GM12878 (cell line): ENCODE results near the gene MCC. TPM values are rescaled to one million over a fixed set of nuclear protein-coding genes. Genes with fewer than 3 reads are reported as not detected.

Experiments
- ATAC-seq: fragments of 200-7000 bp; cut with Tn5 transposase; 3 replicates; pipeline ENCODE4 v1.9.1; 2020; ENCODE audit warnings: mild to moderate bottlenecking, moderate library complexity
- BruUV-seq: library from RNA; stranded (reverse); fragments of 400-500 nt; replicated peaks from 2 replicates; lab custom pipeline; 2021; lab: Mats Ljungman, UMichigan
- CTCF ChIA-PET: fragments of 300-600 bp; sonication (Branson Sonifier 250); formaldehyde crosslinking; extraction: SDS; loops from one replicate; lab custom pipeline; 2021; ENCODE audit warnings: inconsistent platforms; lab: Yijun Ruan, JAX
- POLR2A ChIA-PET: fragments of 350-600 bp; formaldehyde crosslinking; extraction: SDS; loops from one replicate; lab custom pipeline; 2021; ENCODE audit warnings: inconsistent platforms; lab: Charles Lee
- RAD21 ChIA-PET: fragments of 300-600 bp; sonication (Branson Sonifier 250); formaldehyde crosslinking; loops from one replicate; lab custom pipeline; 2023; ENCODE audit warnings: antibody characterized with exemption; ENCODE audit not compliant: unreplicated experiment; lab: Charles Lee
- SMC1A ChIA-PET: fragments of 300-600 bp; sonication (Branson Sonifier 250); formaldehyde crosslinking; loops from one replicate; lab custom pipeline; 2023; ENCODE audit not compliant: unreplicated experiment, uncharacterized antibody; lab: Charles Lee
- DNase-seq: peaks from one replicate; pipeline ENCODE4 v3.0.0-alpha.2; 2011; ENCODE audit warnings: low read depth, low spot score
- FAIRE-seq: peaks from 3 replicates; lab custom pipeline; 2011; peaks lifted over from hg19 to GRCh38; lab: Jason Lieb, UNC
- H2AFZ ChIP-seq: 2 replicates; pipeline ENCODE4 v1.6.0; 2011; ENCODE audit warnings: low read depth, low read length, control low read depth; ENCODE audit not compliant: control insufficient read depth
- H3K27ac ChIP-seq: 2 replicates; pipeline ENCODE4 v1.5.1; 2011; ENCODE audit warnings: control low read depth; ENCODE audit not compliant: control insufficient read depth, insufficient read depth
- H3K27me3 ChIP-seq, 2 experiments: replicated peaks in 1 of 2; 2 replicates each; pipeline versions ENCODE4 v1.6.0 to v1.6.1; 2011; ENCODE audit warnings: low read length in 1 of 2; ENCODE audit not compliant: control insufficient read depth in 2 of 2, insufficient read depth in 2 of 2
- H3K36me3 ChIP-seq, 2 experiments: 2 replicates each; pipeline ENCODE4 v1.5.1; 2011; ENCODE audit warnings: low read length in 1 of 2; ENCODE audit not compliant: control insufficient read depth in 2 of 2, insufficient read depth in 2 of 2
- H3K4me1 ChIP-seq: 2 replicates; pipeline ENCODE4 v1.6.1; 2011; ENCODE audit warnings: mild to moderate bottlenecking, low read length, moderate library complexity, mixed read lengths; ENCODE audit not compliant: control insufficient read depth, insufficient read depth
- H3K4me2 ChIP-seq: 2 replicates; pipeline ENCODE4 v1.6.0; 2011; ENCODE audit warnings: control low read depth; ENCODE audit not compliant: control insufficient read depth, insufficient read depth
- H3K4me3 ChIP-seq: fragments of 200-600 bp; sonication (generic); 2 replicates; pipeline ENCODE4 v1.5.1; 2016
- H3K79me2 ChIP-seq: 2 replicates; pipeline ENCODE4 v1.6.0; 2011; ENCODE audit warnings: low read length; ENCODE audit not compliant: control insufficient read depth, insufficient read depth
- H3K9ac ChIP-seq: 2 replicates; pipeline ENCODE4 v1.8.0; 2011; ENCODE audit warnings: low read length, control low read depth, mixed read lengths; ENCODE audit not compliant: control insufficient read depth, insufficient read depth
- H3K9me3 ChIP-seq: replicated peaks from 3 replicates; pipeline ENCODE4 v1.5.1; 2011; ENCODE audit warnings: mild to moderate bottlenecking, low read length; ENCODE audit not compliant: control insufficient read depth, insufficient read depth
- H4K20me1 ChIP-seq: 2 replicates; pipeline ENCODE4 v1.6.0; 2011; ENCODE audit not compliant: control insufficient read depth, insufficient read depth
- CTCF ChIP-seq, 3 experiments: IDR thresholded peaks in 2 of 3; conservative IDR thresholded peaks in 1 of 3; 2 replicates each; pipeline ENCODE4 v1.5.1; 2011; ENCODE audit warnings: low read depth in 3 of 3, low read length in 3 of 3, mild to moderate bottlenecking in 3 of 3, control low read depth in 2 of 3, moderate library complexity in 2 of 3, inconsistent platforms in 1 of 3, mixed read lengths in 1 of 3; ENCODE audit not compliant: control insufficient read depth in 2 of 3, insufficient read depth in 1 of 3; ENCODE audit errors: extremely low read depth in 1 of 3
- CUX1 ChIP-seq: IDR thresholded peaks from 2 replicates; pipeline ENCODE4 v1.6.1; 2012; ENCODE audit warnings: improper control_type of control experiment, low read depth, low read length; ENCODE audit not compliant: insufficient replicate concordance
- E2F8 ChIP-seq: fragments of 450-650 bp; IDR thresholded peaks from 2 replicates; pipeline ENCODE4 v1.6.1; 2018; ENCODE audit warnings: mild to moderate bottlenecking, low read depth, moderate library complexity; ENCODE audit not compliant: partially characterized antibody
- GATAD2B ChIP-seq: fragments of 450-650 bp; conservative IDR thresholded peaks from 2 replicates; pipeline ENCODE4 v1.6.1; 2017; ENCODE audit warnings: low read depth, mild to moderate bottlenecking, moderate library complexity
- HDGF ChIP-seq: fragments of 450-650 bp; IDR thresholded peaks from 2 replicates; pipeline ENCODE4 v1.6.1; 2016; ENCODE audit warnings: antibody characterized with exemption
- RELA ChIP-seq: fragments of 450-650 bp; IDR thresholded peaks from 2 replicates; pipeline ENCODE4 v1.8.0; 2014; ENCODE audit warnings: borderline replicate concordance; ENCODE audit not compliant: partially characterized antibody
- STAT3 ChIP-seq: IDR thresholded peaks from 2 replicates; pipeline ENCODE4 v1.6.1; 2011; ENCODE audit warnings: low read depth, low read length, improper control_type of control experiment
- WGBS: methylation state at CpG from one replicate; pipeline ENCODE4 v1.1.6; 2016; ENCODE audit warnings: low lambda C conversion rate; ENCODE audit not compliant: insufficient replicate concordance, insufficient coverage; ENCODE audit errors: missing lambda C conversion rate; 5-methylcytosine and 5-hydroxymethylcytosine counted together
- in situ Hi-C: fragments of 300-500 bp; cut with MboI; formaldehyde crosslinking; loops from 9 replicates; pipeline ENCODE4 v1.14.3; 2018; ENCODE audit warnings: mixed read lengths
- intact Hi-C: fragments of 100-400 bp; cut with micrococcal nuclease; formaldehyde crosslinking; loops from one replicate; pipeline ENCODE4 v1.14.2; 2022; ENCODE audit not compliant: unreplicated experiment
- polyA plus RNA-seq, 11 experiments: library from polyadenylated mRNA; depleted of rRNA in 4 of 11; unstranded in 6 of 11; stranded (reverse) in 5 of 11; fragments of >200 nt; fragmentation: Nextera tagmentation in 4 of 11; fragmentation: Illumina TruSeq in 1 of 11; extraction: Ambion mirVana in 4 of 11; extraction: Trizol in 1 of 11; gene quantifications; 1 replicate in 1 of 11; 2 replicates in 10 of 11; pipeline versions ENCODE4 v1.2.1 to v1.2.3, GENCODE V29; 2011 to 2016; ENCODE audit warnings: inconsistent platforms in 2 of 11, missing spikeins in 2 of 11, low read depth in 1 of 11
- total RNA-seq, 4 experiments: library from RNA; depleted of rRNA in 3 of 4; stranded (reverse); fragments of >200 nt in 3 of 4; fragmentation: Illumina TruSeq in 1 of 4; extraction: Trizol in 1 of 4; gene quantifications; 2 replicates each; pipeline versions ENCODE4 v1.2.1 to v1.2.3, GENCODE V29; 2013 to 2021

MCC gene
- total and polyA plus RNA-seq, 10 of the 15 experiments (the other 5 are each of a cell fraction or from before 2014, with no cell fraction given): 0.03 to 0.86 (median 0.16) TPM

GRCh38 chr5:113109344-113109743 lies 378.9 kb downstream of the MCC start:
- WGBS: 90% methylated on average over 5 of the region's 5 CpGs
- intact Hi-C loops (no loop called here), in situ Hi-C loops (no loop called here)
- Histone ChIP-seq H3K4me2 (no peak overlapping the region), H2AFZ (no peak overlapping the region), H3K79me2 (no peaks in the 10 kb centered on the region), H3K9me3 (no peaks in the 10 kb centered on the region), H3K27me3 (no peaks in the 10 kb centered on the region; a peak in 1 of 4 replicates), H4K20me1 (no peaks in the 10 kb centered on the region), H3K27ac (no peak overlapping the region), H3K9ac (no peak overlapping the region), H3K4me1 (no peaks in the 10 kb centered on the region), H3K4me3 (no peak overlapping the region), H3K36me3 (no peaks in the 10 kb centered on the region)
- ATAC-seq (no peak), FAIRE-seq (no peak), DNase-seq (no peak)
- no peak for TF ChIP-seq STAT3
- CTCF ChIA-PET: no interaction called here
- POLR2A ChIA-PET: no interaction called here
- RAD21 ChIA-PET: no interaction called here
- no TSS peak for BruUV-seq
- SMC1A ChIA-PET: no interaction called here

GRCh38 chr5:113108485-113108884 lies 379.8 kb downstream of the MCC start:
- FAIRE-seq (no peak), ATAC-seq (no peak), DNase-seq (no peak)
- 57% methylated on average over 3 of the region's 5 CpGs for WGBS
- intact Hi-C loops: no loop called here
- H3K4me3 ChIP-seq: no peak overlapping the region
- ChIA-PET SMC1A (no interaction called here), RAD21 (no interaction called here), POLR2A (no interaction called here), CTCF (no interaction called here)
- BruUV-seq: no TSS peak
- in situ Hi-C loops: no loop called here
- no peaks in the 10 kb centered on the region for H3K4me1 ChIP-seq
- H2AFZ ChIP-seq: no peak overlapping the region
- H3K4me2 ChIP-seq: no peak overlapping the region
- H3K9me3 ChIP-seq: no peaks in the 10 kb centered on the region
- no peak overlapping the region for H3K9ac ChIP-seq
- no peaks in the 10 kb centered on the region for H4K20me1 ChIP-seq
- no peak overlapping the region for H3K27ac ChIP-seq
- H3K36me3 ChIP-seq: no peaks in the 10 kb centered on the region
- no peak for TF ChIP-seq HDGF
- TF ChIP-seq CTCF (IDR thresholded peaks at IDR 0.05 in 2 of 3, conservative IDR thresholded peaks at IDR 0.05 in 1 of 3; ENCODE audit: control insufficient read depth in 2 of 3, extremely low read depth in 1 of 3, insufficient read depth in 1 of 3, low read depth in 3 of 3, low read length in 3 of 3): no peak
- TF ChIP-seq GATAD2B: no peak
- no peak for TF ChIP-seq RELA
- TF ChIP-seq E2F8: no peak
- TF ChIP-seq CUX1: no peak
- H3K79me2 ChIP-seq: no peaks in the 10 kb centered on the region
- H3K27me3 ChIP-seq: no peaks in the 10 kb centered on the region; a peak in 1 of 4 replicates
